IMR-90 (cell line): ENCODE data around the gene POLR3A.

Source experiments
- BHLHE40 ChIP-seq: fragments of 150-350 bp; IDR thresholded peaks from 2 replicates; pipeline ENCODE4 v1.6.1; 2016; ENCODE audit warnings: mild to moderate bottlenecking, low read depth, low read length
- ELK1 ChIP-seq: fragments of 150-350 bp; IDR thresholded peaks from 2 replicates; pipeline ENCODE4 v1.6.1; 2016; ENCODE audit warnings: low read depth, mild to moderate bottlenecking, low read length, moderate library complexity, borderline replicate concordance
- MAFK ChIP-seq: IDR thresholded peaks from 2 replicates; pipeline ENCODE4 v1.6.1; 2012; ENCODE audit warnings: low read depth, low read length, improper control_type of control experiment
- MXI1 ChIP-seq: IDR thresholded peaks from 2 replicates; pipeline ENCODE4 v1.6.1; 2012; ENCODE audit warnings: low read depth, mild to moderate bottlenecking, low read length, moderate library complexity, borderline replicate concordance
- POLR2A ChIP-seq: IDR thresholded peaks from 2 replicates; pipeline ENCODE4 v1.6.1; 2012; ENCODE audit warnings: mild to moderate bottlenecking, low read depth, low read length
- RAD21 ChIP-seq: IDR thresholded peaks from 2 replicates; pipeline ENCODE4 v1.6.1; 2012; ENCODE audit warnings: low read length, improper control_type of control experiment
- TF ChIP-seq, protein P1 (sequence below): conservative IDR thresholded peaks from 2 replicates; pipeline ENCODE4 v1.5.1; 2012; ENCODE audit warnings: mild to moderate bottlenecking, low read depth, low read length, improper control_type of control experiment

- TF ChIP-seq, protein P1, sequence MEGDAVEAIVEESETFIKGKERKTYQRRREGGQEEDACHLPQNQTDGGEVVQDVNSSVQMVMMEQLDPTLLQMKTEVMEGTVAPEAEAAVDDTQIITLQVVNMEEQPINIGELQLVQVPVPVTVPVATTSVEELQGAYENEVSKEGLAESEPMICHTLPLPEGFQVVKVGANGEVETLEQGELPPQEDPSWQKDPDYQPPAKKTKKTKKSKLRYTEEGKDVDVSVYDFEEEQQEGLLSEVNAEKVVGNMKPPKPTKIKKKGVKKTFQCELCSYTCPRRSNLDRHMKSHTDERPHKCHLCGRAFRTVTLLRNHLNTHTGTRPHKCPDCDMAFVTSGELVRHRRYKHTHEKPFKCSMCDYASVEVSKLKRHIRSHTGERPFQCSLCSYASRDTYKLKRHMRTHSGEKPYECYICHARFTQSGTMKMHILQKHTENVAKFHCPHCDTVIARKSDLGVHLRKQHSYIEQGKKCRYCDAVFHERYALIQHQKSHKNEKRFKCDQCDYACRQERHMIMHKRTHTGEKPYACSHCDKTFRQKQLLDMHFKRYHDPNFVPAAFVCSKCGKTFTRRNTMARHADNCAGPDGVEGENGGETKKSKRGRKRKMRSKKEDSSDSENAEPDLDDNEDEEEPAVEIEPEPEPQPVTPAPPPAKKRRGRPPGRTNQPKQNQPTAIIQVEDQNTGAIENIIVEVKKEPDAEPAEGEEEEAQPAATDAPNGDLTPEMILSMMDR = no peak
- TF ChIP-seq RAD21 (no peak), ELK1 (no peak), MAFK (no peak), MXI1 (no peak), BHLHE40 (no peak), POLR2A (no peak)
These were observed 51.0 kb downstream of the POLR3A start for GRCh38 chr10:77978360-77978759.
